HG03571 (cell line): ENCODE results near the gene OR7G1.
"Not testable (repeated sequence)": the region's sequence is repeated elsewhere in the genome, so short reads cannot be mapped to it uniquely, and the experiment has no call there.

Experiments
- ATAC-seq: cut with Tn5 transposase; IDR thresholded peaks from one replicate; pipeline ENCODE4 v1.9.1; 2021; ENCODE audit not compliant: unreplicated experiment

OR7G1 gene

DNA sequence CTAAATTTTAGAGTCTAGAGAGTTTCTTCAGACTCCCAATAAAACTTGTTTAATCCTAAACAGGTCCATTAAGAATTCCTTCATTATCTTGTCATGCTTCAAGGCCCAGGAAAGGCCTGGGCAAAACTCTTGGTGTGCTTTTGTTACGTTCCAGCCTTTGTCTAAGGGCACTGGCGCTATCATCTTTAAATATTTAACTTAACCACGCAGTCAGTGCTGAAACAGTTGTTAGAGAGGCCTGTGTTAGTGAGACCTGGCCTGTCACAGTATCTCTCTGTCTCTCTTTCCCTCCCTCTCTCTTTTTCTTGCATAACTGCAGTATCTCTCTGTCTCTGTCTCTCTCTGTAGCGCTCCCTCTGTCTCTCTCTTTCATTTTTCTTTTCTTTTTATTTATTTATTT is 36.9 kb downstream of the OR7G1 start:
- no peak for ATAC-seq

DNA sequence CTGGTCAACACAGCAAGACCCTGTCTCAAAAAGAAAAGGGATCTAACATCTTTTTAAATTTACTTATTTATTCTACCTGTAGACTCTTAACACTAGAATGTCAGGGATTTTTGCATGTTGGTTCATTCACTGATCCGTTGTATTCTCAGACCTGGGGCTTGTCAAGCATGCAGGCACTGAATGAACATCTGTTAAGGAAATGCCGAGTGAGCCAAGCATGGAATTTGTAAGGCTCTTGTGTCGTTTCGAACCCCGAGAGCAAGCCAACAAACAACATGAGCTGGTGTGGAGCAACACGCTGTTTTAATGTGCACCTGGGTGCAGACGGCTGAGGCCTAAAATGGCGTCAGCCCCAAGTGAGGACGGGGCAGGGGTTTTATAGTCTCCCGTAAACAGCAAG is 38.7 kb downstream of the OR7G1 start:
- ATAC-seq = no peak

DNA sequence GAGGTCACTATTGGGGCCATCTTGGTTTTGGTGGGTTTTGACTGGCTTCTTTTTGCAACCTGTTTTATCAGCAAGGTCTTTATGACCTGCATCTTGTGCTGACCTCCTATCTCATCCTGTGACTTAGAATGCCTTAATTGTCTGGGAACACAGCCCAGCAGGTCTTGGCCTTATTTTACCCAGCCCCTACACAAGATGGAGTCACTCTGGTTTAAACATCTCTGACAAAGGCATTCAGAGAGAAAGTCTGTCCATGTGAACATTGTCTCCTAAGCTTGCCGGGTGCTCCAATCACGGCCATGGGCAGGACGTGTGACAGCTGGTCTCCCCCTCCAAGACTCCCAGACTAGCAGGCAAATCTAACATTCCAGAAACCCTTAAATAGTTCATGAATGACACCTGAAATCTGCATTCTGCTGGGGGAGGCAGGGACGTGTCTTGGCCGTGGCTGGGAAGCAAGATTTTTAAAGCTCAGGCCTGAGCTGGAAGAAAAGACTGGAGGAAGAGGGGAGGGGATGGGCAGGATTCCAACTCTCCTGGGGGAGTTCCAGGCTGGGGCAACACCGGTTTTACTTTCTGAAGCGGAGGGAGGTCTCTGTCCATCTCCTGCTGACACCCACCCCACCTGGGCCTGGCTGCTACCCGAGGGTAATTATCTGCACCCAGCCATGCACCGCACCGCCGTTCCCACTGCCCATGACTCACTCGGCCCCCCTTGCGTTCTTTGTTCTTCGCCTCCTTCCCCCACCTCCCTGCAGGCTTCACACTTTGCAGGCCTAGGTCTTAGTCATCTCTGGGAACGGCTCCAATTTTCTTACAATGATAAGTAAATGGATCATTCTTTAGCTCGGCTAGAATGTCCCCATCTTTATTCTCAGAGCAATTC is 40.3 kb downstream of the OR7G1 start:
- ATAC-seq = no peak

DNA sequence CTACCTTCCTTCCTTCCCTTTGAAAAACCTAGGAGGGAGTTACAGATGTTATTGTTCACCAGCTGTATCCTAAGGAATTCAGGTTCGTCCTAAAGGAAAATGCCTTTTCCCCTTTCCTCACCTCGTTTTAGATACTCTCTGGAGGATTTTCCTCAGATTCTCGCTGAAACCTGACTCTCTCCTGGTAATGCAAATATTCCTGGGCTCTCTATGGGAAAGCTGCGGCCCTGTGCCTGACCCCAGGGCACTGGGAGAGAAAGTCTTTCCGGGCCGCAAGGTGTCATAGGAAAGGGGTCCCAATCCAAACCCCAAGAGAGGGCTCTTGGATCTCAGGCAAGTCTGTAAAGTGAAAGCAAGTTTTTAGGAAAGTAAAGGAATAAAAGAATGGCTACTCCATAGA is 41.8 kb downstream of the OR7G1 start:
- no peak for ATAC-seq

DNA sequence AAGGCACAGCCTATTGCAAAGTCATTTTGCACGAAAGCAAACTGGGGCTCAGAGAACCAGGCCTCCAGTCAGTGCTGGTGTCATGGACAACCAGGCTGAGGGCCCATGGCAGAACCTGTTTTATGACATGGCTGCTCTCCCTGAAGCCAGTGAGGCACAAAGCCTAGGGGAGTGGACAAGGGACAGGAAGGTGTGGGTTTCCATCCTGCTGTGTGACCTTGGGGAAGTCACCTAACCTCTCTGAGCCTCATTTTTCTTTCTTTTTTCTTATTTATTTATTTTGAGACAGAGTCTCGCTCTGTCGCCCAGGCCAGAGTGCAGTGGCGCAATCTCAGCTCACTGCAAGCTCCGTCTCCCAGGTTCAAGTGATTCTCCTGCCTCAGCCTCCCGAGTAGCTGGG is 43.8 kb downstream of the OR7G1 start:
- ATAC-seq = not testable (repeated sequence)

DNA sequence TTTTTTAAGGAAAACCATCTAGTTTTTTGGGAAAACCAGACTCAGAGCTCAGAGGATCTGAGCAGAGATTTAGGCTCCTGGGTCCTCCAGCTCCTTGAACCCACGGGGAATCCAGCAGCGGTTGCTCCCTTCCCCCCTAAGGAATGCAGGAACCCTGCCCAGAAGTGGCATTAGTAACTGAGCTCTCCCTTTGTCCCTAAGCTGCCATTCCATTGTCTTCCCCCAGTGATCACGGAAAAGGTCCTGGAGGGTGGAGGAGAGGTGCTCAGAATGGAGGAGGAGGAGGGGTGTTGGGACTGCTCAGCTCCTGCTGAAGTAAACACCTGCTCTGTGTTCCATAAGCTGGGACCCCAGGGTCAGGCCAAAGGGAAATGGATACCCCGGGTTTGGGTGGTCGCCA is 45.5 kb downstream of the OR7G1 start:
- ATAC-seq = no peak

DNA sequence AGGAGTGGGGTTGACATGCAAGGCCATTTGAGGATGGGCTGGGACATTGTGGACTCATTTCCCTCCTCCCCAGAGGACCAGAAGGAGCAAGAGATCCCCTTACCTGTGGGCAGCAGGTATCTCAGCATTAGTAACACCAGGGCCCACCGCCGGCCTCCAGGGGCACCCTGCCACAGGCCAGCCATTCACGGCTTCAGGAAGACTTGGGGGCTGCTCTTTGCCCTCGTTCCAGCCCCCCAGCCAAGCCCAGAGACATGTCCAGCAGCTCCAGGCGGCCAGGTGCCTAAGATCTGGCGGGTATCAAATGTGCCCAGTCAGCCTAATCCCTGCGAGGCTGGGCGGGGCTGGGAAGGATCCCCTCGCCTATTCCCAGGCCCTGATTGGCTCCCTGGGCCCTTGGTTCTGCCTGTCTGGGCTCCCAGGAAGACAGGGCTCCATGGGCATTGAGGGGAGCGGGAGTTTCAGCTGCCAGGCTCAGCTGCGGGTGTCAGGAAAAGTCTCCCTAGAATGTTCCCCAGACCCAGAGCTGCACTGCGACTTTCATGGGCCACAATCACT is 50.0 kb downstream of the OR7G1 start:
- ATAC-seq = no peak
